Coronary artery (tissue), 2 donors: ENCODE results near the gene WARS2.

ENCODE experiments used
- DNase-seq: peaks from one replicate; pipeline ENCODE4 v3.0.0-alpha.2; 2017; ENCODE audit warnings: low spot score
- H3K27ac ChIP-seq, 2 donors: fragments of 200-600 bp; sonication (generic); one replicate each; pipeline ENCODE4 v1.5.1; 2016 to 2019
- H3K4me3 ChIP-seq: fragments of 200-600 bp; sonication (generic); 2 replicates; pipeline ENCODE4 v1.5.1; 2016; ENCODE audit warnings: mild to moderate bottlenecking, moderate library complexity
- CTCF ChIP-seq: fragments of 200-600 bp; sonication (generic); IDR thresholded peaks from one replicate; pipeline ENCODE4 v1.5.1; 2019; ENCODE audit warnings: antibody characterized with exemption

Gene WARS2

GRCh38 chr1:119040906-119041305 is 99.5 kb downstream of the WARS2 start:
- no peak for TF ChIP-seq CTCF
- DNase-seq = no peak
- H3K4me3 ChIP-seq = no peak overlapping the region
- no peak overlapping the region for H3K27ac ChIP-seq

GRCh38 chr1:119040489-119040888 is 100.0 kb downstream of the WARS2 start:
- no peak overlapping the region for H3K4me3 ChIP-seq
- DNase-seq = no peak
- TF ChIP-seq CTCF = no peak
- no peak overlapping the region for H3K27ac ChIP-seq

- Histone ChIP-seq H3K4me3 (no peak overlapping the region), H3K27ac (no peak overlapping the region)
- DNase-seq = no peak
- TF ChIP-seq CTCF = no peak
Measured at GRCh38 chr1:119038363-119038762, 102.1 kb downstream of the WARS2 start.

- no peak overlapping the region for H3K4me3 ChIP-seq
- DNase-seq = no peak
- no peak for TF ChIP-seq CTCF
- no peak overlapping the region for H3K27ac ChIP-seq
Measured at GRCh38 chr1:119034359-119034758, 106.1 kb downstream of the WARS2 start.

GRCh38 chr1:119032986-119033385 is 107.5 kb downstream of the WARS2 start:
- no peak for TF ChIP-seq CTCF
- Histone ChIP-seq H3K4me3 (no peak overlapping the region), H3K27ac (no peak overlapping the region)
- DNase-seq = no peak

GRCh38 chr1:119027759-119028158 is 112.7 kb downstream of the WARS2 start:
- DNase-seq = no peak
- no peak overlapping the region for H3K4me3 ChIP-seq
- H3K27ac ChIP-seq = no peak overlapping the region
- no peak for TF ChIP-seq CTCF

GRCh38 chr1:119026956-119027355 is 113.5 kb downstream of the WARS2 start:
- DNase-seq = no peak
- no peak for TF ChIP-seq CTCF
- Histone ChIP-seq H3K4me3 (no peak overlapping the region), H3K27ac (no peak overlapping the region)
